HepG2 (cell line): ENCODE results near the gene ZNF419. TPM values are rescaled to one million over a fixed set of nuclear protein-coding genes. Genes with fewer than 3 reads are reported as not detected.

Experiments
- CEBPG ChIP-seq: IDR thresholded peaks from 2 replicates; pipeline ENCODE4 v1.6.1; 2016
- KDM5B ChIP-seq: sonication (generic); formaldehyde crosslinking; IDR thresholded peaks from 2 replicates; pipeline ENCODE4 v1.4.0; 2020; ENCODE audit warnings: missing genetic modification reagents, mild to moderate bottlenecking, borderline replicate concordance
- PAWR ChIP-seq: sonication (generic); formaldehyde crosslinking; IDR thresholded peaks from 2 replicates; pipeline ENCODE4 v1.4.0; 2020; ENCODE audit warnings: missing genetic modification reagents, mild to moderate bottlenecking, borderline replicate concordance
- PHF5A ChIP-seq: IDR thresholded peaks from one replicate; pipeline ENCODE4 v1.6.1; 2018; ENCODE audit warnings: low read depth, missing genetic modification reagents; ENCODE audit not compliant: unreplicated experiment
- POLR2AphosphoS5 ChIP-seq: IDR thresholded peaks from 2 replicates; pipeline ENCODE4 v1.6.1; 2012; ENCODE audit warnings: low read depth, low read length
- SAFB2 ChIP-seq: sonication (generic); formaldehyde crosslinking; IDR thresholded peaks from 2 replicates; pipeline ENCODE4 v1.5.1; 2020; ENCODE audit warnings: missing genetic modification reagents, low read depth, mild to moderate bottlenecking, borderline replicate concordance
- SIX4 ChIP-seq: sonication (generic); formaldehyde crosslinking; IDR thresholded peaks from 2 replicates; pipeline ENCODE4 v1.4.0; 2020; ENCODE audit warnings: missing genetic modification reagents
- SRF ChIP-seq: IDR thresholded peaks from 2 replicates; pipeline ENCODE4 v1.6.1; 2011; ENCODE audit warnings: mild to moderate bottlenecking, low read depth, low read length, moderate library complexity
- TGIF2 ChIP-seq: IDR thresholded peaks from 2 replicates; pipeline ENCODE4 v1.6.1; 2016; ENCODE audit warnings: control low read depth, missing compliant biosample characterization
- THAP9 ChIP-seq: sonication (generic); formaldehyde crosslinking; IDR thresholded peaks from 2 replicates; pipeline ENCODE4; 2020; ENCODE audit warnings: missing genetic modification reagents, mild to moderate bottlenecking, borderline replicate concordance
- YEATS4 ChIP-seq: sonication (generic); formaldehyde crosslinking; IDR thresholded peaks from 2 replicates; pipeline ENCODE4 v1.4.0; 2020; ENCODE audit warnings: missing genetic modification reagents, borderline replicate concordance
- ZBTB42 ChIP-seq: sonication (generic); formaldehyde crosslinking; IDR thresholded peaks from 2 replicates; pipeline ENCODE4 v1.5.0; 2020; ENCODE audit warnings: mild to moderate bottlenecking, missing genetic modification reagents
- ZBTB8A ChIP-seq: sonication (generic); formaldehyde crosslinking; IDR thresholded peaks from 2 replicates; pipeline ENCODE4 v1.4.0; 2020; ENCODE audit warnings: mild to moderate bottlenecking, low read depth, missing genetic modification reagents, borderline replicate concordance
- ZKSCAN1 ChIP-seq: fragments of 150-350 bp; IDR thresholded peaks from 2 replicates; pipeline ENCODE4 v1.6.1; 2014; ENCODE audit warnings: low read length
- ZKSCAN5 ChIP-seq: sonication (generic); formaldehyde crosslinking; IDR thresholded peaks from 2 replicates; pipeline ENCODE4 v1.5.1; 2020; ENCODE audit warnings: mild to moderate bottlenecking, missing genetic modification reagents
- ZNF296 ChIP-seq: sonication (generic); formaldehyde crosslinking; conservative IDR thresholded peaks from 2 replicates; pipeline ENCODE4 v1.5.0; 2020; ENCODE audit warnings: mild to moderate bottlenecking, missing genetic modification reagents
- ZNF354B ChIP-seq: sonication (generic); formaldehyde crosslinking; IDR thresholded peaks from 2 replicates; pipeline ENCODE4 v1.8.0; 2022; ENCODE audit warnings: mild to moderate bottlenecking, missing genetic modification reagents
- ZNF567 ChIP-seq: sonication (generic); formaldehyde crosslinking; IDR thresholded peaks from 2 replicates; pipeline ENCODE4 v1.8.1; 2023; ENCODE audit warnings: mild to moderate bottlenecking, missing genetic modification reagents, borderline replicate concordance
- ZNF747 ChIP-seq: sonication (generic); formaldehyde crosslinking; IDR thresholded peaks from 2 replicates; pipeline ENCODE4 v1.8.1; 2023; ENCODE audit warnings: missing genetic modification reagents, mild to moderate bottlenecking, borderline replicate concordance
- ZNF782 ChIP-seq: sonication (generic); formaldehyde crosslinking; IDR thresholded peaks from 2 replicates; pipeline ENCODE4 v1.4.0; 2020; ENCODE audit warnings: missing genetic modification reagents, mild to moderate bottlenecking, borderline replicate concordance
- polyA plus RNA-seq, 8 experiments: library from polyadenylated mRNA; depleted of rRNA in 3 of 8; stranded (reverse) in 7 of 8; unstranded in 1 of 8; fragments of >200 nt; fragmentation: Illumina TruSeq in 4 of 8; extraction: Trizol in 4 of 8; gene quantifications; 2 replicates each; pipeline versions ENCODE4 v1.2.1 to v1.2.3, GENCODE V29; 2011 to 2016; ENCODE audit warnings: low read depth in 4 of 8, missing spikeins in 1 of 8, mixed read lengths in 1 of 8; ENCODE audit not compliant: insufficient read depth in 1 of 8
- total RNA-seq, 5 experiments: library from RNA; depleted of rRNA; stranded (reverse); fragments of >200 nt; fragmentation: Illumina TruSeq; extraction: Trizol; gene quantifications; 2 replicates each; pipeline ENCODE4 v1.2.3, GENCODE V29; 2016; ENCODE audit warnings: low read depth in 1 of 5
- TF ChIP-seq, protein P1 (sequence below): sonication (generic); IDR thresholded peaks from 2 replicates; pipeline ENCODE4 v1.6.1; 2016; ENCODE audit warnings: low read depth, borderline replicate concordance
- TF ChIP-seq, protein P2 (sequence below): sonication (generic); formaldehyde crosslinking; IDR thresholded peaks from 2 replicates; pipeline ENCODE4 v1.4.0; 2020; ENCODE audit warnings: missing genetic modification reagents
- TF ChIP-seq, protein P3 (sequence below): sonication (generic); formaldehyde crosslinking; IDR thresholded peaks from 2 replicates; pipeline ENCODE4 v1.5.1; 2020; ENCODE audit warnings: missing genetic modification reagents, mild to moderate bottlenecking, borderline replicate concordance

Gene ZNF419
- total and polyA plus RNA-seq, 2 of the 13 experiments (the other 11 are each of a cell fraction or from before 2014, with no cell fraction given), result 8.5 to 8.8 TPM

- TF ChIP-seq, protein P1, sequence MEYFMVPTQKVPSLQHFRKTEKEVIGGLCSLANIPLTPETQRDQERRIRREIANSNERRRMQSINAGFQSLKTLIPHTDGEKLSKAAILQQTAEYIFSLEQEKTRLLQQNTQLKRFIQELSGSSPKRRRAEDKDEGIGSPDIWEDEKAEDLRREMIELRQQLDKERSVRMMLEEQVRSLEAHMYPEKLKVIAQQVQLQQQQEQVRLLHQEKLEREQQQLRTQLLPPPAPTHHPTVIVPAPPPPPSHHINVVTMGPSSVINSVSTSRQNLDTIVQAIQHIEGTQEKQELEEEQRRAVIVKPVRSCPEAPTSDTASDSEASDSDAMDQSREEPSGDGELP, result 0 out of 2 replicates have a peak, but pooled peaks have one; percentile 29
- TF ChIP-seq ZKSCAN5 (CRISPR knock-in tag), result no peak
- TF ChIP-seq PAWR (CRISPR knock-in tag), result no peak
- peak; percentile 41; the same call in 1 of the 2 replicates for TF ChIP-seq ZNF747 (CRISPR knock-in tag)
- peak; percentile 71 for TF ChIP-seq POLR2AphosphoS5
- TF ChIP-seq SIX4 (CRISPR knock-in tag), result no peak; the same call in 1 of the 2 replicates
- peak; percentile 95 for TF ChIP-seq THAP9
- TF ChIP-seq CEBPG (CRISPR knock-in tag), result peak; percentile 70
- peak; percentile 81; the same call in 1 of the 2 replicates for TF ChIP-seq KDM5B (CRISPR knock-in tag)
- peak; percentile 72; the same call in 1 of the 2 replicates for TF ChIP-seq ZNF567
- TF ChIP-seq ZBTB42, result peak; percentile 82; the same call in 1 of the 2 replicates
- TF ChIP-seq YEATS4 (CRISPR knock-in tag), result 0 out of 2 replicates have a peak, but pooled peaks have one; percentile 56
- TF ChIP-seq SRF, result 0 out of 2 replicates have a peak, but pooled peaks have one; percentile 20
- TF ChIP-seq ZKSCAN1, result 0 out of 2 replicates have a peak, but pooled peaks have one; percentile 17
- TF ChIP-seq SAFB2 (CRISPR knock-in tag), result peak; percentile 67; the same call in 1 of the 2 replicates
- TF ChIP-seq TGIF2, result peak; percentile 80; the same call in 1 of the 2 replicates
- TF ChIP-seq PHF5A (CRISPR knock-in tag), result no peak
- 0 out of 2 replicates have a peak, but pooled peaks have one; percentile 25 for TF ChIP-seq ZNF782
- no peak for TF ChIP-seq ZNF354B
- TF ChIP-seq, protein P2, sequence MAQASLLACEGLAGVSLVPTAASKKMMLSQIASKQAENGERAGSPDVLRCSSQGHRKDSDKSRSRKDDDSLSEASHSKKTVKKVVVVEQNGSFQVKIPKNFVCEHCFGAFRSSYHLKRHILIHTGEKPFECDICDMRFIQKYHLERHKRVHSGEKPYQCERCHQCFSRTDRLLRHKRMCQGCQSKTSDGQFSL (CRISPR knock-in tag), result peak; percentile 39; the same call in 1 of the 2 replicates
- TF ChIP-seq, protein P3, sequence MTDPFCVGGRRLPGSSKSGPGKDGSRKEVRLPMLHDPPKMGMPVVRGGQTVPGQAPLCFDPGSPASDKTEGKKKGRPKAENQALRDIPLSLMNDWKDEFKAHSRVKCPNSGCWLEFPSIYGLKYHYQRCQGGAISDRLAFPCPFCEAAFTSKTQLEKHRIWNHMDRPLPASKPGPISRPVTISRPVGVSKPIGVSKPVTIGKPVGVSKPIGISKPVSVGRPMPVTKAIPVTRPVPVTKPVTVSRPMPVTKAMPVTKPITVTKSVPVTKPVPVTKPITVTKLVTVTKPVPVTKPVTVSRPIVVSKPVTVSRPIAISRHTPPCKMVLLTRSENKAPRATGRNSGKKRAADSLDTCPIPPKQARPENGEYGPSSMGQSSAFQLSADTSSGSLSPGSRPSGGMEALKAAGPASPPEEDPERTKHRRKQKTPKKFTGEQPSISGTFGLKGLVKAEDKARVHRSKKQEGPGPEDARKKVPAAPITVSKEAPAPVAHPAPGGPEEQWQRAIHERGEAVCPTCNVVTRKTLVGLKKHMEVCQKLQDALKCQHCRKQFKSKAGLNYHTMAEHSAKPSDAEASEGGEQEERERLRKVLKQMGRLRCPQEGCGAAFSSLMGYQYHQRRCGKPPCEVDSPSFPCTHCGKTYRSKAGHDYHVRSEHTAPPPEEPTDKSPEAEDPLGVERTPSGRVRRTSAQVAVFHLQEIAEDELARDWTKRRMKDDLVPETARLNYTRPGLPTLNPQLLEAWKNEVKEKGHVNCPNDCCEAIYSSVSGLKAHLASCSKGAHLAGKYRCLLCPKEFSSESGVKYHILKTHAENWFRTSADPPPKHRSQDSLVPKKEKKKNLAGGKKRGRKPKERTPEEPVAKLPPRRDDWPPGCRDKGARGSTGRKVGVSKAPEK (CRISPR knock-in tag), result no peak
- TF ChIP-seq ZNF296 (CRISPR knock-in tag), result 0 out of 2 replicates have a peak, but pooled peaks have one; percentile 24
- no peak for TF ChIP-seq ZBTB8A (CRISPR knock-in tag)
Observed at GRCh38 chr19:57527136-57527881, 39.8 kb downstream of the ZNF419 start, which contains the start of gene ZNF549 (continued).
